GM12878 (cell line): Measurements from ENCODE around the gene VCAN. TPM values are rescaled to one million over a fixed set of nuclear protein-coding genes. Genes with fewer than 3 reads are reported as not detected.

Experiments
- ATF7 ChIP-seq: fragments of 450-650 bp; IDR thresholded peaks from 2 replicates; pipeline ENCODE4 v1.6.1; 2016; ENCODE audit warnings: low read depth, mild to moderate bottlenecking
- BHLHE40 ChIP-seq, 2 experiments: fragments of 450-650 bp in 1 of 2; IDR thresholded peaks; 2 replicates each; pipeline ENCODE4 v1.6.1; 2011 to 2017; ENCODE audit warnings: low read depth in 2 of 2, borderline replicate concordance in 1 of 2, improper control_type of control experiment in 1 of 2, low read length in 1 of 2, mild to moderate bottlenecking in 1 of 2
- BRCA1 ChIP-seq: IDR thresholded peaks from 2 replicates; pipeline ENCODE4 v1.6.1; 2011; ENCODE audit warnings: low read depth, low read length, improper control_type of control experiment
- CHD4 ChIP-seq: fragments of 200-600 bp; sonication (generic); IDR thresholded peaks from 2 replicates; pipeline ENCODE4 v1.6.1; 2016; ENCODE audit warnings: mild to moderate bottlenecking
- JUND ChIP-seq: IDR thresholded peaks from 2 replicates; pipeline ENCODE4 v1.6.1; 2012; ENCODE audit warnings: low read depth, mild to moderate bottlenecking, low read length, improper control_type of control experiment, moderate library complexity
- MYB ChIP-seq: fragments of 150-350 bp; IDR thresholded peaks from 2 replicates; pipeline ENCODE4 v1.6.1; 2014; ENCODE audit warnings: mild to moderate bottlenecking, low read depth, low read length, borderline replicate concordance
- NFYA ChIP-seq: IDR thresholded peaks from 2 replicates; pipeline ENCODE4 v1.6.1; 2011; ENCODE audit warnings: low read depth, mild to moderate bottlenecking, low read length, improper control_type of control experiment, borderline replicate concordance
- PBX3 ChIP-seq: IDR thresholded peaks from 2 replicates; pipeline ENCODE4 v1.6.1; 2011; ENCODE audit warnings: mild to moderate bottlenecking, low read depth, low read length, moderate library complexity; ENCODE audit not compliant: insufficient replicate concordance
- USF1 ChIP-seq: IDR thresholded peaks from 2 replicates; pipeline ENCODE4 v1.6.1; 2011; ENCODE audit warnings: borderline replicate concordance, low read depth, mild to moderate bottlenecking, moderate library complexity, mixed read lengths, low read length; ENCODE audit not compliant: insufficient read depth; ENCODE audit errors: extremely low read length
- ZSCAN29 ChIP-seq: fragments of 450-650 bp; IDR thresholded peaks from 2 replicates; pipeline ENCODE4 v1.6.1; 2017; ENCODE audit warnings: mild to moderate bottlenecking, moderate library complexity
- ZZZ3 ChIP-seq: IDR thresholded peaks from 2 replicates; pipeline ENCODE4 v1.6.1; 2011; ENCODE audit warnings: low read depth; ENCODE audit not compliant: control insufficient read depth, insufficient read length
- polyA plus RNA-seq, 11 experiments: library from polyadenylated mRNA; depleted of rRNA in 4 of 11; unstranded in 6 of 11; stranded (reverse) in 5 of 11; fragments of >200 nt; fragmentation: Nextera tagmentation in 4 of 11; fragmentation: Illumina TruSeq in 1 of 11; extraction: Ambion mirVana in 4 of 11; extraction: Trizol in 1 of 11; gene quantifications; 1 replicate in 1 of 11; 2 replicates in 10 of 11; pipeline versions ENCODE4 v1.2.1 to v1.2.3, GENCODE V29; 2011 to 2016; ENCODE audit warnings: inconsistent platforms in 2 of 11, missing spikeins in 2 of 11, low read depth in 1 of 11
- total RNA-seq, 4 experiments: library from RNA; depleted of rRNA in 3 of 4; stranded (reverse); fragments of >200 nt in 3 of 4; fragmentation: Illumina TruSeq in 1 of 4; extraction: Trizol in 1 of 4; gene quantifications; 2 replicates each; pipeline versions ENCODE4 v1.2.1 to v1.2.3, GENCODE V29; 2013 to 2021
- TF ChIP-seq, protein P1 (sequence below): fragments of 450-650 bp; IDR thresholded peaks from 2 replicates; pipeline ENCODE4 v1.6.1; 2018; ENCODE audit warnings: borderline replicate concordance, mild to moderate bottlenecking; ENCODE audit not compliant: partially characterized antibody
- TF ChIP-seq, protein P2 (sequence below): IDR thresholded peaks from 2 replicates; pipeline ENCODE4 v1.6.1; 2011; ENCODE audit warnings: low read depth, mild to moderate bottlenecking, low read length, moderate library complexity, borderline replicate concordance; ENCODE audit errors: extremely low read depth

The VCAN gene
- total and polyA plus RNA-seq, 10 of the 15 experiments (the other 5 are each of a cell fraction or from before 2014, with no cell fraction given): 1.2 to 15.2 (median 4.5) TPM

GRCh38 chr5:83512061-83512745, 40.7 kb downstream of the VCAN start (continued):
- TF ChIP-seq ATF7 (no peak), NFYA (no peak), USF1 (no peak), MYB (no peak), BRCA1 (no peak), JUND (no peak), CHD4 (no peak), ZZZ3 (no peak), ZSCAN29 (no peak), BHLHE40 (IDR thresholded peaks at IDR 0.05; ENCODE audit: borderline replicate concordance in 1 of 2, low read depth in 2 of 2, low read length in 1 of 2) (no peak), PBX3 (no peak)
- TF ChIP-seq, protein P1, sequence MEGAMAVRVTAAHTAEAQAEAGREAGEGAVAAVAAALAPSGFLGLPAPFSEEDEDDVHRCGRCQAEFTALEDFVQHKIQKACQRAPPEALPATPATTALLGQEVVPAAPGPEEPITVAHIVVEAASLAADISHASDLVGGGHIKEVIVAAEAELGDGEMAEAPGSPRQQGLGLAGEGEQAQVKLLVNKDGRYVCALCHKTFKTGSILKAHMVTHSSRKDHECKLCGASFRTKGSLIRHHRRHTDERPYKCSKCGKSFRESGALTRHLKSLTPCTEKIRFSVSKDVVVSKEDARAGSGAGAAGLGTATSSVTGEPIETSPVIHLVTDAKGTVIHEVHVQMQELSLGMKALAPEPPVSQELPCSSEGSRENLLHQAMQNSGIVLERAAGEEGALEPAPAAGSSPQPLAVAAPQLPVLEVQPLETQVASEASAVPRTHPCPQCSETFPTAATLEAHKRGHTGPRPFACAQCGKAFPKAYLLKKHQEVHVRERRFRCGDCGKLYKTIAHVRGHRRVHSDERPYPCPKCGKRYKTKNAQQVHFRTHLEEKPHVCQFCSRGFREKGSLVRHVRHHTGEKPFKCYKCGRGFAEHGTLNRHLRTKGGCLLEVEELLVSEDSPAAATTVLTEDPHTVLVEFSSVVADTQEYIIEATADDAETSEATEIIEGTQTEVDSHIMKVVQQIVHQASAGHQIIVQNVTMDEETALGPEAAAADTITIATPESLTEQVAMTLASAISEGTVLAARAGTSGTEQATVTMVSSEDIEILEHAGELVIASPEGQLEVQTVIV: no peak
- TF ChIP-seq, protein P2, sequence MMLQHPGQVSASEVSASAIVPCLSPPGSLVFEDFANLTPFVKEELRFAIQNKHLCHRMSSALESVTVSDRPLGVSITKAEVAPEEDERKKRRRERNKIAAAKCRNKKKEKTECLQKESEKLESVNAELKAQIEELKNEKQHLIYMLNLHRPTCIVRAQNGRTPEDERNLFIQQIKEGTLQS: no peak
